GM23338 (cell line): ENCODE measurements around the gene MCM3AP. TPM values are rescaled to one million over a fixed set of nuclear protein-coding genes. Genes with fewer than 3 reads are reported as not detected.

Source experiments
- ATAC-seq: fragments of 200-7000 bp; cut with Tn5 transposase; 3 replicates; pipeline ENCODE4 v1.9.1; 2020
- DNase-seq: peaks from one replicate; pipeline ENCODE4 v3.0.0-alpha.2; 2015; ENCODE audit warnings: low spot score
- H2AFZ ChIP-seq: fragments of 200-600 bp; sonication (generic); 2 replicates; pipeline ENCODE4 v1.8.0; 2016; ENCODE audit warnings: antibody characterized with exemption, mild to moderate bottlenecking, moderate library complexity
- H3F3A ChIP-seq: fragments of 200-600 bp; sonication (generic); replicated peaks from 2 replicates; pipeline ENCODE4 v1.8.0; 2017; ENCODE audit warnings: antibody characterized with exemption, mixed run types, low read depth
- H3K27ac ChIP-seq: fragments of 200-600 bp; sonication (generic); 2 replicates; pipeline ENCODE4 v1.6.1; 2016; ENCODE audit warnings: low read depth
- H3K27me3 ChIP-seq: fragments of 200-600 bp; sonication (generic); 2 replicates; pipeline ENCODE4 v1.8.0; 2016; ENCODE audit warnings: mild to moderate bottlenecking, mixed run types, moderate library complexity; ENCODE audit not compliant: insufficient read depth
- H3K36me3 ChIP-seq: fragments of 200-600 bp; sonication (generic); 2 replicates; pipeline ENCODE4 v1.8.0; 2016; ENCODE audit warnings: mild to moderate bottlenecking; ENCODE audit not compliant: insufficient read depth
- H3K4me1 ChIP-seq: fragments of 200-600 bp; sonication (generic); 2 replicates; pipeline ENCODE4 v1.8.0; 2016; ENCODE audit warnings: mild to moderate bottlenecking, moderate library complexity; ENCODE audit not compliant: insufficient read depth
- H3K4me2 ChIP-seq: fragments of 200-600 bp; sonication (generic); 2 replicates; pipeline ENCODE4 v1.7.1; 2017; ENCODE audit warnings: mixed run types
- H3K4me3 ChIP-seq: fragments of 200-600 bp; sonication (generic); 2 replicates; pipeline ENCODE4 v1.6.1; 2016; ENCODE audit warnings: mixed run types
- H3K79me2 ChIP-seq: fragments of 200-600 bp; sonication (generic); replicated peaks from 2 replicates; pipeline ENCODE4 v1.8.0; 2017; ENCODE audit warnings: mild to moderate bottlenecking; ENCODE audit not compliant: insufficient read depth
- H3K9me2 ChIP-seq: fragments of 200-600 bp; sonication (generic); 2 replicates; pipeline ENCODE4 v1.8.0; 2017; ENCODE audit not compliant: insufficient read depth
- H4K20me1 ChIP-seq: fragments of 200-600 bp; sonication (generic); replicated peaks from 2 replicates; pipeline ENCODE4 v1.8.0; 2017; ENCODE audit warnings: mild to moderate bottlenecking; ENCODE audit not compliant: insufficient read depth
- H3K27ac Mint-ChIP-seq: 2 replicates; pipeline ENCODE4 v1.8.0; 2020; ENCODE audit warnings: inconsistent platforms, mild to moderate bottlenecking, moderate library complexity, mixed read lengths
- H3K27me3 Mint-ChIP-seq: 3 replicates; pipeline ENCODE4 v1.8.0; 2022; ENCODE audit warnings: low read depth, mild to moderate bottlenecking, moderate library complexity, mixed read lengths, inconsistent platforms; ENCODE audit not compliant: insufficient read depth, poor library complexity
- H3K36me3 Mint-ChIP-seq: 3 replicates; pipeline ENCODE4 v1.8.0; 2021; ENCODE audit warnings: low read depth, mild to moderate bottlenecking, inconsistent platforms, moderate library complexity, mixed read lengths
- H3K4me1 Mint-ChIP-seq: 3 replicates; pipeline ENCODE4 v1.8.0; 2020; ENCODE audit warnings: mild to moderate bottlenecking, inconsistent platforms, mixed read lengths
- H3K4me3 Mint-ChIP-seq: 3 replicates; pipeline ENCODE4 v1.8.0; 2021; ENCODE audit warnings: moderate library complexity, mild to moderate bottlenecking, inconsistent platforms, mixed read lengths
- H3K9me3 Mint-ChIP-seq: 3 replicates; pipeline ENCODE4 v1.8.0; 2020; ENCODE audit warnings: moderate library complexity, mild to moderate bottlenecking, inconsistent platforms, mixed read lengths
- EZH2 ChIP-seq: fragments of 200-600 bp; sonication (generic); IDR thresholded peaks from one replicate; pipeline ENCODE4 v1.8.0; 2017; ENCODE audit warnings: antibody characterized with exemption, mild to moderate bottlenecking, low read depth; ENCODE audit not compliant: unreplicated experiment
- EZH2phosphoT487 ChIP-seq: fragments of 200-600 bp; sonication (generic); IDR thresholded peaks from one replicate; pipeline ENCODE4 v1.8.1; 2018; ENCODE audit warnings: antibody characterized with exemption; ENCODE audit not compliant: unreplicated experiment
- JUNB ChIP-seq: IDR thresholded peaks from one replicate; pipeline ENCODE4 v1.6.1; 2016; ENCODE audit warnings: antibody characterized with exemption; ENCODE audit not compliant: unreplicated experiment
- NANOG ChIP-seq: IDR thresholded peaks from 2 replicates; pipeline ENCODE4 v1.6.1; 2016; ENCODE audit warnings: antibody characterized with exemption, borderline replicate concordance
- POLR2AphosphoS5 ChIP-seq: IDR thresholded peaks from 2 replicates; pipeline ENCODE4 v1.6.1; 2016; ENCODE audit warnings: antibody characterized with exemption, low read depth
- STAT1 ChIP-seq: IDR thresholded peaks from one replicate; pipeline ENCODE4 v1.6.1; 2016; ENCODE audit warnings: antibody characterized with exemption; ENCODE audit not compliant: unreplicated experiment
- ZNF114 ChIP-seq: fragments of 250-450 bp; sonication (Bioruptor Pico); IDR thresholded peaks from 2 replicates; pipeline ENCODE4 v1.5.0; 2020; ENCODE audit warnings: mild to moderate bottlenecking, moderate library complexity
- ZNF331 ChIP-seq: fragments of 250-450 bp; sonication (Bioruptor Pico); IDR thresholded peaks from 2 replicates; pipeline ENCODE4 v1.5.0; 2020; ENCODE audit warnings: low read depth, mild to moderate bottlenecking, moderate library complexity
- polyA plus RNA-seq: library from polyadenylated mRNA; unstranded; fragments of >200 nt; fragmentation: Nextera tagmentation; extraction: Ambion mirVana; gene quantifications from 2 replicates; pipeline ENCODE4 v1.2.1, GENCODE V29; 2016
- total RNA-seq: library from RNA; depleted of rRNA; stranded (reverse); fragments of >200 nt; shearing (Covaris generic); gene quantifications from 2 replicates; pipeline ENCODE4 v1.2.3, GENCODE V29; 2014
- TF ChIP-seq, protein P1 (sequence below): fragments of 250-450 bp; sonication (Bioruptor Pico); IDR thresholded peaks from 2 replicates; pipeline ENCODE4 v1.5.0; 2020; ENCODE audit warnings: mild to moderate bottlenecking, moderate library complexity
- TF ChIP-seq, protein P2 (sequence below): IDR thresholded peaks from one replicate; pipeline ENCODE4 v1.6.1; 2018; ENCODE audit warnings: antibody characterized with exemption; ENCODE audit not compliant: unreplicated experiment
- TF ChIP-seq, protein P3 (sequence below), 2 experiments: fragments of 200-600 bp in 1 of 2; sonication (generic) in 1 of 2; conservative IDR thresholded peaks; 2 replicates each; pipeline versions ENCODE4 v1.5.1 to v1.6.1; 2016 to 2017; ENCODE audit warnings: antibody characterized with exemption in 2 of 2, low read depth in 2 of 2, mild to moderate bottlenecking in 2 of 2, moderate library complexity in 1 of 2
- TF ChIP-seq, protein P4 (sequence below): IDR thresholded peaks from 2 replicates; pipeline ENCODE4 v1.6.1; 2016; ENCODE audit warnings: antibody characterized with exemption

MCM3AP gene
- total and polyA plus RNA-seq, 2 experiments from 2014 or later, result 39.2 to 123 TPM

DNA sequence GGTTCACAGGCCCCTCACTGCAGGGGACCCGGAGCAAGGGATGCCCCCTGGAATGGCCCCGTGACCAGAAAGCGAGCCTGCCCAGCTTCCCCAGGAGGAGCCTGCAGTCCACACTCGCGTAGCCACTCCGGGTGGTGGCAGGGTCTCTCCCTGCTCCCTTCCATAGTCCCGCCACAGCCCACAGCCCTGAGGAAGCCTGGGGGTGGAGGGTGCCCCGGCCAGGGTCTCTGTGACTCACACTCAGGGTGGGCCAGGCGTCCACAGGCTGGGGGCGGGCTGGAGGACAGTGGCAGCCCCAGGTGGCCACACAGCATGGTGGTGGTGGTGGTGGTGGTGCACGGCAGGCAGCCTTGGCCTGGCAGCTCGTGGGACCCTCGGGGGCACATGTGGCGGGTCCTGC lies 16.3 kb upstream of the MCM3AP start (continued):
- TF ChIP-seq, protein P1, sequence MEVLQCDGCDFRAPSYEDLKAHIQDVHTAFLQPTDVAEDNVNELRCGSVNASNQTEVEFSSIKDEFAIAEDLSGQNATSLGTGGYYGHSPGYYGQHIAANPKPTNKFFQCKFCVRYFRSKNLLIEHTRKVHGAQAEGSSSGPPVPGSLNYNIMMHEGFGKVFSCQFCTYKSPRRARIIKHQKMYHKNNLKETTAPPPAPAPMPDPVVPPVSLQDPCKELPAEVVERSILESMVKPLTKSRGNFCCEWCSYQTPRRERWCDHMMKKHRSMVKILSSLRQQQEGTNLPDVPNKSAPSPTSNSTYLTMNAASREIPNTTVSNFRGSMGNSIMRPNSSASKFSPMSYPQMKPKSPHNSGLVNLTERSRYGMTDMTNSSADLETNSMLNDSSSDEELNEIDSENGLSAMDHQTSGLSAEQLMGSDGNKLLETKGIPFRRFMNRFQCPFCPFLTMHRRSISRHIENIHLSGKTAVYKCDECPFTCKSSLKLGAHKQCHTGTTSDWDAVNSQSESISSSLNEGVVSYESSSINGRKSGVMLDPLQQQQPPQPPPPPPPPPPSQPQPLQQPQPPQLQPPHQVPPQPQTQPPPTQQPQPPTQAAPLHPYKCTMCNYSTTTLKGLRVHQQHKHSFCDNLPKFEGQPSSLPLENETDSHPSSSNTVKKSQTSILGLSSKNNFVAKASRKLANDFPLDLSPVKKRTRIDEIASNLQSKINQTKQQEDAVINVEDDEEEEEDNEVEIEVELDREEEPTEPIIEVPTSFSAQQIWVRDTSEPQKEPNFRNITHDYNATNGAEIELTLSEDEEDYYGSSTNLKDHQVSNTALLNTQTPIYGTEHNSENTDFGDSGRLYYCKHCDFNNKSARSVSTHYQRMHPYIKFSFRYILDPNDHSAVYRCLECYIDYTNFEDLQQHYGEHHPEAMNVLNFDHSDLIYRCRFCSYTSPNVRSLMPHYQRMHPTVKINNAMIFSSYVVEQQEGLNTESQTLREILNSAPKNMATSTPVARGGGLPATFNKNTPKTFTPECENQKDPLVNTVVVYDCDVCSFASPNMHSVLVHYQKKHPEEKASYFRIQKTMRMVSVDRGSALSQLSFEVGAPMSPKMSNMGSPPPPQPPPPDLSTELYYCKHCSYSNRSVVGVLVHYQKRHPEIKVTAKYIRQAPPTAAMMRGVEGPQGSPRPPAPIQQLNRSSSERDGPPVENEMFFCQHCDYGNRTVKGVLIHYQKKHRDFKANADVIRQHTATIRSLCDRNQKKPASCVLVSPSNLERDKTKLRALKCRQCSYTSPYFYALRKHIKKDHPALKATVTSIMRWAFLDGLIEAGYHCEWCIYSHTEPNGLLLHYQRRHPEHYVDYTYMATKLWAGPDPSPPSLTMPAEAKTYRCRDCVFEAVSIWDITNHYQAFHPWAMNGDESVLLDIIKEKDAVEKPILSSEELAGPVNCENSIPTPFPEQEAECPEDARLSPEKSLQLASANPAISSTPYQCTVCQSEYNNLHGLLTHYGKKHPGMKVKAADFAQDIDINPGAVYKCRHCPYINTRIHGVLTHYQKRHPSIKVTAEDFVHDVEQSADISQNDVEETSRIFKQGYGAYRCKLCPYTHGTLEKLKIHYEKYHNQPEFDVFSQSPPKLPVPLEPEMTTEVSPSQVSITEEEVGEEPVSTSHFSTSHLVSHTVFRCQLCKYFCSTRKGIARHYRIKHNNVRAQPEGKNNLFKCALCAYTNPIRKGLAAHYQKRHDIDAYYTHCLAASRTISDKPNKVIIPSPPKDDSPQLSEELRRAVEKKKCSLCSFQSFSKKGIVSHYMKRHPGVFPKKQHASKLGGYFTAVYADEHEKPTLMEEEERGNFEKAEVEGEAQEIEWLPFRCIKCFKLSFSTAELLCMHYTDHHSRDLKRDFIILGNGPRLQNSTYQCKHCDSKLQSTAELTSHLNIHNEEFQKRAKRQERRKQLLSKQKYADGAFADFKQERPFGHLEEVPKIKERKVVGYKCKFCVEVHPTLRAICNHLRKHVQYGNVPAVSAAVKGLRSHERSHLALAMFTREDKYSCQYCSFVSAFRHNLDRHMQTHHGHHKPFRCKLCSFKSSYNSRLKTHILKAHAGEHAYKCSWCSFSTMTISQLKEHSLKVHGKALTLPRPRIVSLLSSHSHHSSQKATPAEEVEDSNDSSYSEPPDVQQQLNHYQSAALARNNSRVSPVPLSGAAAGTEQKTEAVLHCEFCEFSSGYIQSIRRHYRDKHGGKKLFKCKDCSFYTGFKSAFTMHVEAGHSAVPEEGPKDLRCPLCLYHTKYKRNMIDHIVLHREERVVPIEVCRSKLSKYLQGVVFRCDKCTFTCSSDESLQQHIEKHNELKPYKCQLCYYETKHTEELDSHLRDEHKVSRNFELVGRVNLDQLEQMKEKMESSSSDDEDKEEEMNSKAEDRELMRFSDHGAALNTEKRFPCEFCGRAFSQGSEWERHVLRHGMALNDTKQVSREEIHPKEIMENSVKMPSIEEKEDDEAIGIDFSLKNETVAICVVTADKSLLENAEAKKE (CRISPR knock-in tag), result no peak

DNA sequence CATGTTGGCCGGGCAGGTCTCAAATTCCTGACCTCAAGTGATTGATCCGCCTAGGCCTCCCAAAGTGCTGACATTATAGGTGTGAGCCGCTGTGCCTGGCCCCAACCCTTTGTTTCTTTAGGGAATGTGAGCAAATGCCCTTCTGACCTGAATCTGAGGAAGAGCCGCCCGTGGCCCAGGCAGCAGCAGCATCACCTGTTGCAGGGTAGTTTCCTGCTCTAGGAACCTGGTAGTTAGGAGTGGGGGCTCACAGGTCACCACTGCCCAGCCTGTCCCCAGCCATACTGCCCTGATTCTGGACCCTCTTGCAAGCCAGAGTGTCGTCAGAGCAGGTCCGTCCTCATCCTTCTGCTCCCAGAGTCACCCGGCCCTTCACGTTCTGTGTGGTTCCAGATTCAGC lies 13.8 kb upstream of the MCM3AP start:
- Histone ChIP-seq H4K20me1 (peaks cover 3% of the 10 kb centered on the region; the same call in 1 of the 2 replicates), H3K36me3 (no peaks in the 10 kb centered on the region), H3K4me3 (no peak overlapping the region), H3K27ac (no peak overlapping the region), H3K27me3 (peaks cover 8% of the 10 kb centered on the region), H3K9me2 (no peaks in the 10 kb centered on the region), H2AFZ (no peak overlapping the region), H3F3A (peaks cover 7% of the 10 kb centered on the region; the same call in 1 of the 2 replicates), H3K79me2 (no peaks in the 10 kb centered on the region), H3K4me2 (no peak overlapping the region), H3K4me1 (no peaks in the 10 kb centered on the region; the same call in 1 of the 2 replicates)
- H3K4me1 Mint-ChIP-seq, result peaks cover 16% of the 10 kb centered on the region
- no peak overlapping the region for H3K27ac Mint-ChIP-seq
- peaks cover 27% of the 10 kb centered on the region for H3K27me3 Mint-ChIP-seq
- no peak overlapping the region for H3K4me3 Mint-ChIP-seq
- H3K36me3 Mint-ChIP-seq, result peaks cover 44% of the 10 kb centered on the region
- no peak for DNase-seq
- no peak for ATAC-seq
- H3K9me3 Mint-ChIP-seq, result peaks cover 16% of the 10 kb centered on the region; the same call in 2 of the 3 replicates
- TF ChIP-seq NANOG (no peak), EZH2 (no peak), ZNF114 (CRISPR knock-in tag) (no peak), JUNB (no peak), POLR2AphosphoS5 (no peak), EZH2phosphoT487 (no peak), STAT1 (no peak), ZNF331 (CRISPR knock-in tag) (no peak)
- TF ChIP-seq, protein P2, sequence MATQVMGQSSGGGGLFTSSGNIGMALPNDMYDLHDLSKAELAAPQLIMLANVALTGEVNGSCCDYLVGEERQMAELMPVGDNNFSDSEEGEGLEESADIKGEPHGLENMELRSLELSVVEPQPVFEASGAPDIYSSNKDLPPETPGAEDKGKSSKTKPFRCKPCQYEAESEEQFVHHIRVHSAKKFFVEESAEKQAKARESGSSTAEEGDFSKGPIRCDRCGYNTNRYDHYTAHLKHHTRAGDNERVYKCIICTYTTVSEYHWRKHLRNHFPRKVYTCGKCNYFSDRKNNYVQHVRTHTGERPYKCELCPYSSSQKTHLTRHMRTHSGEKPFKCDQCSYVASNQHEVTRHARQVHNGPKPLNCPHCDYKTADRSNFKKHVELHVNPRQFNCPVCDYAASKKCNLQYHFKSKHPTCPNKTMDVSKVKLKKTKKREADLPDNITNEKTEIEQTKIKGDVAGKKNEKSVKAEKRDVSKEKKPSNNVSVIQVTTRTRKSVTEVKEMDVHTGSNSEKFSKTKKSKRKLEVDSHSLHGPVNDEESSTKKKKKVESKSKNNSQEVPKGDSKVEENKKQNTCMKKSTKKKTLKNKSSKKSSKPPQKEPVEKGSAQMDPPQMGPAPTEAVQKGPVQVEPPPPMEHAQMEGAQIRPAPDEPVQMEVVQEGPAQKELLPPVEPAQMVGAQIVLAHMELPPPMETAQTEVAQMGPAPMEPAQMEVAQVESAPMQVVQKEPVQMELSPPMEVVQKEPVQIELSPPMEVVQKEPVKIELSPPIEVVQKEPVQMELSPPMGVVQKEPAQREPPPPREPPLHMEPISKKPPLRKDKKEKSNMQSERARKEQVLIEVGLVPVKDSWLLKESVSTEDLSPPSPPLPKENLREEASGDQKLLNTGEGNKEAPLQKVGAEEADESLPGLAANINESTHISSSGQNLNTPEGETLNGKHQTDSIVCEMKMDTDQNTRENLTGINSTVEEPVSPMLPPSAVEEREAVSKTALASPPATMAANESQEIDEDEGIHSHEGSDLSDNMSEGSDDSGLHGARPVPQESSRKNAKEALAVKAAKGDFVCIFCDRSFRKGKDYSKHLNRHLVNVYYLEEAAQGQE, result no peak
- TF ChIP-seq, protein P3, sequence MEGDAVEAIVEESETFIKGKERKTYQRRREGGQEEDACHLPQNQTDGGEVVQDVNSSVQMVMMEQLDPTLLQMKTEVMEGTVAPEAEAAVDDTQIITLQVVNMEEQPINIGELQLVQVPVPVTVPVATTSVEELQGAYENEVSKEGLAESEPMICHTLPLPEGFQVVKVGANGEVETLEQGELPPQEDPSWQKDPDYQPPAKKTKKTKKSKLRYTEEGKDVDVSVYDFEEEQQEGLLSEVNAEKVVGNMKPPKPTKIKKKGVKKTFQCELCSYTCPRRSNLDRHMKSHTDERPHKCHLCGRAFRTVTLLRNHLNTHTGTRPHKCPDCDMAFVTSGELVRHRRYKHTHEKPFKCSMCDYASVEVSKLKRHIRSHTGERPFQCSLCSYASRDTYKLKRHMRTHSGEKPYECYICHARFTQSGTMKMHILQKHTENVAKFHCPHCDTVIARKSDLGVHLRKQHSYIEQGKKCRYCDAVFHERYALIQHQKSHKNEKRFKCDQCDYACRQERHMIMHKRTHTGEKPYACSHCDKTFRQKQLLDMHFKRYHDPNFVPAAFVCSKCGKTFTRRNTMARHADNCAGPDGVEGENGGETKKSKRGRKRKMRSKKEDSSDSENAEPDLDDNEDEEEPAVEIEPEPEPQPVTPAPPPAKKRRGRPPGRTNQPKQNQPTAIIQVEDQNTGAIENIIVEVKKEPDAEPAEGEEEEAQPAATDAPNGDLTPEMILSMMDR (conservative IDR thresholded peaks at IDR 0.05; ENCODE audit: low read depth in 2 of 2), result no peak
- TF ChIP-seq, protein P4, sequence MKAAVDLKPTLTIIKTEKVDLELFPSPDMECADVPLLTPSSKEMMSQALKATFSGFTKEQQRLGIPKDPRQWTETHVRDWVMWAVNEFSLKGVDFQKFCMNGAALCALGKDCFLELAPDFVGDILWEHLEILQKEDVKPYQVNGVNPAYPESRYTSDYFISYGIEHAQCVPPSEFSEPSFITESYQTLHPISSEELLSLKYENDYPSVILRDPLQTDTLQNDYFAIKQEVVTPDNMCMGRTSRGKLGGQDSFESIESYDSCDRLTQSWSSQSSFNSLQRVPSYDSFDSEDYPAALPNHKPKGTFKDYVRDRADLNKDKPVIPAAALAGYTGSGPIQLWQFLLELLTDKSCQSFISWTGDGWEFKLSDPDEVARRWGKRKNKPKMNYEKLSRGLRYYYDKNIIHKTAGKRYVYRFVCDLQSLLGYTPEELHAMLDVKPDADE, result no peak
